NT2/D1 (cell line): ENCODE data around the gene GRM5.

ENCODE experiments used
- SUZ12 ChIP-seq: IDR thresholded peaks from 2 replicates; pipeline ENCODE4 v1.6.1; 2011; ENCODE audit not compliant: insufficient read length, insufficient read depth; ENCODE audit errors: extremely low read depth
- YY1 ChIP-seq: IDR thresholded peaks from 2 replicates; pipeline ENCODE4 v1.6.1; 2011; ENCODE audit not compliant: insufficient read length, insufficient read depth

DNA sequence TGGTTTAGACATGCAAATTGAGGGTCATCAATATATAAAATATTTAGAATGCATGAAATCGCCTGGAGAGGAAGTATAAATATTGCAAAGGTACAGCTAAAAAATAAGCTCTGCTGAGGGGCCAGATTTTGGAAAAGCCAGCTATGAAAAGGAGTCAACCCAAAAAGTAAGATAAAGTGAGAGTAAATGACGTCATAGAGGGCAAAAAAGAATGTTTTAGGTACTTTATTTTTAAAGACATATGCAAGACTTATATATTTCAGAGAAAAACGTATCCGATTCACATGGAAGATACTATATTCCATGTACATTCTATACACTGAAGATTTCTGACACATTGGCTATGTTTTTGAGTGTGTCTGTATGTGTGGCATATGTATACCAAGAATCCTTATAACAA is 13.6 kb downstream of the GRM5 start:
- TF ChIP-seq SUZ12 (no peak), YY1 (no peak)
